Vagina (tissue), 2 donors: Measurements from ENCODE around the gene KDM4B. TPM values are rescaled to one million over a fixed set of nuclear protein-coding genes. Genes with fewer than 3 reads are reported as not detected.

Experiments
- DNase-seq, 2 donors: peaks; one replicate each; pipeline ENCODE4 v3.0.0-alpha.2; 2017; ENCODE audit errors: extremely low spot score in 2 of 2
- H3K27ac ChIP-seq: fragments of 200-600 bp; sonication (generic); one replicate; pipeline ENCODE4 v1.5.1; 2019
- H3K27me3 ChIP-seq: fragments of 200-600 bp; sonication (generic); one replicate; pipeline ENCODE4 v1.5.1; 2019
- H3K36me3 ChIP-seq, 2 donors: fragments of 200-600 bp; sonication (generic); one replicate each; pipeline ENCODE4 v1.5.1; 2017 to 2019
- H3K4me1 ChIP-seq: fragments of 200-600 bp; sonication (generic); one replicate; pipeline ENCODE4 v1.5.1; 2019
- H3K4me3 ChIP-seq, 2 donors: fragments of 200-600 bp; sonication (generic); 1 replicate in 1 of 2; 2 replicates in 1 of 2; pipeline ENCODE4 v1.5.1; 2016 to 2019
- H3K9me3 ChIP-seq: fragments of 200-600 bp; sonication (generic); one replicate; pipeline ENCODE4 v1.5.1; 2019
- POLR2A ChIP-seq, 2 donors: fragments of 450-650 bp; IDR thresholded peaks; one replicate each; pipeline ENCODE4 v1.6.1; 2017; ENCODE audit warnings: antibody characterized with exemption in 2 of 2, mild to moderate bottlenecking in 2 of 2, moderate library complexity in 2 of 2
- POLR2AphosphoS5 ChIP-seq, 2 donors: sonication (generic); formaldehyde crosslinking; IDR thresholded peaks; one replicate each; pipeline ENCODE4 v1.9.0; 2017; ENCODE audit warnings: antibody characterized with exemption in 2 of 2, mild to moderate bottlenecking in 2 of 2, low read depth in 1 of 2; ENCODE audit not compliant: insufficient read depth in 1 of 2
- intact Hi-C: fragments of 100-400 bp; cut with DNase I; formaldehyde crosslinking; loops from one replicate; pipeline ENCODE4 v1.15.1; 2023
- total RNA-seq: library from RNA; depleted of rRNA; stranded (reverse); fragments of >200 nt; gene quantifications from one replicate; pipeline ENCODE4 v1.2.3, GENCODE V29; 2016
- TF ChIP-seq, protein P1 (sequence below), 3 experiments: fragments of 450-650 bp in 2 of 3; fragments of 200-600 bp in 1 of 3; sonication (generic) in 1 of 3; IDR thresholded peaks; one replicate each; pipeline ENCODE4 v1.5.1; 2017 to 2019; ENCODE audit warnings: antibody characterized with exemption in 3 of 3, mild to moderate bottlenecking in 2 of 3, moderate library complexity in 2 of 3

Gene KDM4B
- total RNA-seq, 1 donor from 2014 or later, result 59.7 TPM

DNA sequence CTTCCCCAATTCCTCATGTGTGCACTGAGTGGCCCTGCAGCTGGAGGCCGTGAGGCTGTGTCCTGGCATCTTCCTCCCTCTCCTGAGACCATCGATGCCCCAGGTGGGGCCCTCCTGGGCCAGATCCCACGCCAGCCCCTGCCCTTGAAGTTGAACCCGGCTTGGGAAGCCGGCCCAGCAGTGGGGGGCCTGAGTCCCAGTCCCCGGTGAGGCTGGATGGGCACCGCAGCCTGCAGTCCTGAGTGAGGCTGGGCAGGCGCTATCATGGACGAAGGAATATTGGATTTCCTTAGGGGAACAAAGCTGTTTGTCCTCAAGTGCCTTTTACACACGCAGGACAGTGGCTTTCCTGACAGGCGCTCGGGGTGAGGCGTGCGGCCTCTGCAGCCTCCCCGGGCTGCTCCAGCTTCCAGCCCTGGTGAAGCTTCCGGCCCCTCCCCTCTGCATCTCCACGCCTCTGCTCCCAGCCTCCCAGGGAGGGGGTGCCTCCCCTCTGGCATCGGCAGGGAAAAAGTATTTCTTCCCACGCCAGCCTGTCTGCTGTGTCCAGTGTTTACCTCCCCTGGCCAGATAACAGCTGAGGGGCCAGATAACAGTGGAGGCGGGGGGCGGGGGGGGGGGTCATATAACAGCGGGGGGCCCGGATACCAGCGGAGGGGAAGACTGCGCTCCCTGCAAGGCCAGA lies 159.5 kb downstream of the KDM4B start:
- Histone ChIP-seq H3K9me3 (no peaks in the 10 kb centered on the region), H3K27me3 (no peaks in the 10 kb centered on the region), H3K27ac (peak overlapping the region; percentile 5), H3K4me1 (peaks cover 27% of the 10 kb centered on the region), H3K4me3 (no peak overlapping the region), H3K36me3 (peaks cover 0 to 15% of the 10 kb centered on the region in 2 donors)
- TF ChIP-seq POLR2AphosphoS5 (IDR thresholded peaks at IDR 0.05; ENCODE audit: insufficient read depth in 1 of 2, low read depth in 1 of 2) (no peak), POLR2A (IDR thresholded peaks at IDR 0.05) (no peak)
- TF ChIP-seq, protein P1, sequence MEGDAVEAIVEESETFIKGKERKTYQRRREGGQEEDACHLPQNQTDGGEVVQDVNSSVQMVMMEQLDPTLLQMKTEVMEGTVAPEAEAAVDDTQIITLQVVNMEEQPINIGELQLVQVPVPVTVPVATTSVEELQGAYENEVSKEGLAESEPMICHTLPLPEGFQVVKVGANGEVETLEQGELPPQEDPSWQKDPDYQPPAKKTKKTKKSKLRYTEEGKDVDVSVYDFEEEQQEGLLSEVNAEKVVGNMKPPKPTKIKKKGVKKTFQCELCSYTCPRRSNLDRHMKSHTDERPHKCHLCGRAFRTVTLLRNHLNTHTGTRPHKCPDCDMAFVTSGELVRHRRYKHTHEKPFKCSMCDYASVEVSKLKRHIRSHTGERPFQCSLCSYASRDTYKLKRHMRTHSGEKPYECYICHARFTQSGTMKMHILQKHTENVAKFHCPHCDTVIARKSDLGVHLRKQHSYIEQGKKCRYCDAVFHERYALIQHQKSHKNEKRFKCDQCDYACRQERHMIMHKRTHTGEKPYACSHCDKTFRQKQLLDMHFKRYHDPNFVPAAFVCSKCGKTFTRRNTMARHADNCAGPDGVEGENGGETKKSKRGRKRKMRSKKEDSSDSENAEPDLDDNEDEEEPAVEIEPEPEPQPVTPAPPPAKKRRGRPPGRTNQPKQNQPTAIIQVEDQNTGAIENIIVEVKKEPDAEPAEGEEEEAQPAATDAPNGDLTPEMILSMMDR (IDR thresholded peaks at IDR 0.05), result no peak
- no peak for DNase-seq
- intact Hi-C loops, result loop anchor here (5.0 kb wide), 1 partner anchor 81 kb away; no protein-coding TSS in a partner anchor

DNA sequence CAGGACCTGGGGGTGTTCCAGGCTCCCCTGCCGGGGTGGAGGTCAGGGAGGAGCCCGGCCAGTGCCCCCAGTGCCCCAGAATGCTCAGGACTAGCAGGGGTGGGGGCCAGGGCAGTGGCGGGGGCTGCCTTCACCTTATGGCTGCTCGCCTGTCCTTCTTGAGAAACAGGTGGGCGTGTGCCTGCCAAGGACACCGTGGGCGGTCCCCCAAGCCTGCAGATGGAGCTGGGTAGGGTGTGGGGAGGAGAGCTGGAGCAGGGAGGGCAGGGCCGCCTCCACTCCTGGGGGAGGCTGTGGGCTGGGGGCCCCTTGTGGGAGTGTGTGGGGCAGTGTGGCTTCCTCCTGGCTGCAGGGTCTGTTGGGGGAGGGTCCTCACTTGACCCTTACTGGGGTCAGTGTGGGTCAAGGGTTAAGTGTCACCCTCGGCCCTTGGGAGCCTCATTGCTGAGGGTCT lies 160.1 kb downstream of the KDM4B start:
- no peak for DNase-seq
- intact Hi-C loops, result loop anchor here (5.0 kb wide), 1 partner anchor 82 kb away; no protein-coding TSS in a partner anchor
- Histone ChIP-seq H3K4me3 (no peak overlapping the region), H3K9me3 (no peaks in the 10 kb centered on the region), H3K27ac (peak overlapping the region; percentile 5), H3K4me1 (peaks cover 27% of the 10 kb centered on the region), H3K36me3 (peaks cover 0 to 16% of the 10 kb centered on the region in 2 donors), H3K27me3 (no peaks in the 10 kb centered on the region)
- TF ChIP-seq POLR2A (IDR thresholded peaks at IDR 0.05) (no peak), POLR2AphosphoS5 (IDR thresholded peaks at IDR 0.05; ENCODE audit: insufficient read depth in 1 of 2, low read depth in 1 of 2) (no peak)
- TF ChIP-seq, protein P1 (IDR thresholded peaks at IDR 0.05), result no peak

DNA sequence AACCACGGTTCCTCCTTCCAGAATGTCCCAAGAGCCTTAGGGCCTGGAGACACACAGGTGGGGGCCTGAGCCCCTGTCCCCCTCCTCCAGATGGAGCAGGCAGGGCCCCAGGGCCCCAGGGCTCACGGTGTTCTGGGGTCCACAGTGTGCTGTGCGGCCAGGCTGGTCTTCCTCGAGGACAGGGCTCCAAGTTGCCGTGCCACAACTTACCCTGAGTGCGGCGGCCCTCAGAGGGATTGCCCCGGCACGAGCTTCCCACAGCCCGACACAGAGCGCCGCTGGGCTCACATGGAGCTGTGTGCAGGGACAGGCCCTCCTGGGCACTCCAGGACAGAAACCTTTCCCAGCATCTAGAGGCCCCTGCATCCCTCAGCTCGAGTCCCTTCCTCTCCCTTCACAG lies 160.8 kb downstream of the KDM4B start:
- H3K4me3 ChIP-seq, result no peak overlapping the region
- peaks cover 27% of the 10 kb centered on the region for H3K4me1 ChIP-seq
- peaks cover 0 to 23% of the 10 kb centered on the region in 2 donors for H3K36me3 ChIP-seq
- no peak overlapping the region for H3K27ac ChIP-seq
- intact Hi-C loops, result loop anchor here (5.0 kb wide), 1 partner anchor 82 kb away; no protein-coding TSS in a partner anchor
- DNase-seq, result no peak
- TF ChIP-seq, protein P1 (IDR thresholded peaks at IDR 0.05), result no peak
- TF ChIP-seq POLR2A (IDR thresholded peaks at IDR 0.05) (no peak), POLR2AphosphoS5 (IDR thresholded peaks at IDR 0.05; ENCODE audit: insufficient read depth in 1 of 2, low read depth in 1 of 2) (no peak)
- H3K27me3 ChIP-seq, result no peaks in the 10 kb centered on the region
- H3K9me3 ChIP-seq, result no peaks in the 10 kb centered on the region

DNA sequence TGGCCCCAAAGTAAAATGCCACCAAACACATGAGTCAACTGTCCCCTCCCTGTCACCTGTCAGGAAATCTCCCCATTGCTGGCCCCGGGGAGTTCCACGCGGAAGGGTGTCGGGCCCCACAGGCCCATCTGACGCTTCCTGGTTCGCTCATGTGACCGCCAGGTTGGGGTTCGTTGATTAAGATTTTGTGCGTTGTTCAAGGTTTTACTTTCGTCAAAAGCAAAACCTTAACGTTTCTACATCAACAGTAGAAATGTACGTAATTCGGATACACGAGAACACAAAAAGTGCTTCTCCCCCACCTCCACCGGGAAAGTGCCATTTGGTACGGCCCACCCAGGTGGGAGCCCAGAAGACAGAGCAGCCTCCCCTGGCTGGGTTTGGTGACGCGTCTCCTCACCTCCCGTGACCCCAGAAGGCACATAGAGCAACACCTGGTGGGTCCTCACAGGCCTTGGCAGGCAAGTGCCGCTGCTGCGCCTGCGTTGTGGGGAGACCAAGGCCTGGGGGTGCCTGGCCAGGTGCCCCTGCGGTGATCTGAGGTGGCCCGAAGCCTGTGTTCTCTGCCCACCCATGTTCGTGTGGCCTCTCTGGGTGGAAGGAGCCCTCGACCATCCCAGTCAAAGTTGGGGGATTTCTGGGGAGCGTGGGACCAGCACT lies 161.6 kb downstream of the KDM4B start:
- Histone ChIP-seq H3K27ac (no peak overlapping the region), H3K9me3 (no peaks in the 10 kb centered on the region), H3K4me1 (peaks cover 27% of the 10 kb centered on the region), H3K27me3 (no peaks in the 10 kb centered on the region), H3K36me3 (peaks cover 0 to 31% of the 10 kb centered on the region in 2 donors), H3K4me3 (no peak overlapping the region)
- no peak for TF ChIP-seq POLR2AphosphoS5 (IDR thresholded peaks at IDR 0.05; ENCODE audit: insufficient read depth in 1 of 2, low read depth in 1 of 2)
- TF ChIP-seq, protein P1 (IDR thresholded peaks at IDR 0.05), result no peak
- TF ChIP-seq POLR2A (IDR thresholded peaks at IDR 0.05), result no peak
- no peak for DNase-seq
- intact Hi-C loops, result no loop called here
